GM12892 (cell line): ENCODE measurements around the gene RAB27A.

Experiments
- POLR2A ChIP-seq: IDR thresholded peaks from 2 replicates; pipeline ENCODE4 v1.6.1; 2011; ENCODE audit warnings: low read depth, low read length, control low read depth
- POLR2AphosphoS5 ChIP-seq: IDR thresholded peaks from 2 replicates; pipeline ENCODE4 v1.6.1; 2011; ENCODE audit warnings: low read depth, low read length, control low read depth
- TAF1 ChIP-seq: IDR thresholded peaks from 2 replicates; pipeline ENCODE4 v1.6.1; 2011; ENCODE audit warnings: low read depth, mild to moderate bottlenecking, control low read depth, low read length, borderline replicate concordance

DNA sequence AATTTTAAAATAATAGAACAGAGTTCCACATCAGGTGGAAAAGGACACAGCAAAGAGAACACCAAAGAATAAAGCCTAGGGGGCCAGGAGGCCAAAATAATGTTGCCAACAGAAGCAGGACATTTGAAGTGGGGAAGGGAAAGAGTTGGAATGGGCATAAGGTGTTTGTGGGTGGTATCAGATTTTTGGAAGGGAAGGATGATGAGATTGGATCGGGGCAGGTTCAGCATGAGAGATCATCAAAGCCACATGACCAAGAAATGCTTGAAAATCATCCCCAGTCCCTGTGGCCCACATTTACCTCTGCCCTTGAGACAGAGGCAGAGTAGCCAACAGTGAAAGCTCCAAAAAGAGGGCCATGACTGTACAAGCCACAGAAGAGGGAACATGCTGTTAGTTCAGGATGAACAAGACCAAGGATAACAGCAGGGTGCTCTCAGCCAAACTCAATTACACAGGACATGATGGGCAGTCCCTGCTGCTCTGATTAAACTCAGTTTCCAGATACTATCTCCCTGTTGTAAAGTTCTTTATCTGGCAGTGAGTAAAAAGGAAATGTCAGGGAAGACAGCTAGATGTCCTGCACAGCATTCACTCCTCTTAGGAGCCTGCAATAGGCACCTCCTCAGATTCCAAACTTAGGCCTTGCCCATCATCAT is 32.5 kb downstream of the RAB27A start:
- TF ChIP-seq POLR2A: no peak
- TF ChIP-seq POLR2AphosphoS5: no peak
- TF ChIP-seq TAF1: no peak
